ENCODE measurements around the gene NUDT19. TPM values are rescaled to one million over a fixed set of nuclear protein-coding genes. Genes with fewer than 3 reads are reported as not detected.

NUDT19 gene
- total and polyA plus RNA-seq, 10 of the 15 experiments (the other 5 are each of a cell fraction or from before 2014, with no cell fraction given), result 8.5 to 31.0 (median 17.0) TPM

DNA sequence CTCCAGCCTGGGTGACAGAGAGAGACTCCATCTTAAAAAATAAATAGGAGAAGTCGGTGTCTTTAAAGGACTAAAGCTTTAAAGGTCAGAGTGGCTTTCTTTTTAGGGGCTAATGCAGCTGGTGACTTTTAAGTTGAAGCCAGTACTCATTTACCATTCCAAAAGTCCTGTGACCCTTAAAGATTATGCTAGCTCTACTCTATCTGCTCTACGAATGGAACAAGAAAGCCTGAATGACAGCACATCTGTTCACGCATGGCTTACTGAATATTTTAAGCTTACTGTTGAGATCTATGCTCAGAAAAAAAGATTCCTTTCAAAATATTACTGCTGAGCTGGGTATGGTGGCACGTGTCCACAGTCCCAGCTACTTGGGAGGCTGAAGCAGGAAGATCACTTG lies 44.3 kb downstream of the NUDT19 start:
- ChIA-PET POLR2A (no interaction called here), SMC1A (ENCODE audit: uncharacterized antibody, unreplicated experiment) (interaction anchor here (1.1 kb wide), 1 partner anchor 51 kb away, joined by 3 read pairs; no protein-coding TSS in a partner anchor), CTCF (no interaction called here), RAD21 (ENCODE audit: unreplicated experiment) (interaction anchor here (0.8 kb wide), 1 partner anchor 11 kb away, joined by 3 read pairs; no protein-coding TSS in a partner anchor)
- Histone ChIP-seq H4K20me1 (ENCODE audit: control insufficient read depth, insufficient read depth) (no peaks in the 10 kb centered on the region), H3K9ac (ENCODE audit: control insufficient read depth, insufficient read depth, low read length) (no peak overlapping the region), H3K9me3 (replicated peaks; ENCODE audit: control insufficient read depth, insufficient read depth, low read length) (no peaks in the 10 kb centered on the region; the same call in 2 of the 3 replicates), H3K79me2 (ENCODE audit: control insufficient read depth, insufficient read depth, low read length) (no peaks in the 10 kb centered on the region), H3K27ac (ENCODE audit: control insufficient read depth, insufficient read depth) (no peak overlapping the region), H3K27me3 (replicated peaks in 1 of 2; ENCODE audit: control insufficient read depth in 2 of 2, insufficient read depth in 2 of 2, low read length in 1 of 2) (no peaks in the 10 kb centered on the region), H3K4me1 (ENCODE audit: control insufficient read depth, insufficient read depth, low read length) (no peaks in the 10 kb centered on the region), H3K4me2 (ENCODE audit: control insufficient read depth, insufficient read depth) (no peak overlapping the region), H2AFZ (ENCODE audit: control insufficient read depth, low read depth, low read length) (no peak overlapping the region), H3K4me3 (no peak overlapping the region), H3K36me3 (ENCODE audit: control insufficient read depth in 2 of 2, insufficient read depth in 2 of 2, low read length in 1 of 2) (no peaks in the 10 kb centered on the region)
- DNase-seq (ENCODE audit: low read depth, low spot score), result no peak
- in situ Hi-C loops (cut with MboI), result no loop called here
- WGBS (ENCODE audit: insufficient coverage, insufficient replicate concordance, low lambda C conversion rate, missing lambda C conversion rate), result 52% methylated on average over 4 of the region's 4 CpGs
- no TSS peak for BruUV-seq (replicated peaks)
- intact Hi-C loops (cut with micrococcal nuclease; ENCODE audit: unreplicated experiment), result no loop called here
- FAIRE-seq, result no peak
- no peak for TF ChIP-seq CEBPB (IDR thresholded peaks at IDR 0.05; ENCODE audit: borderline replicate concordance in 1 of 2, low read depth in 2 of 2, low read length in 2 of 2)
- no peak for TF ChIP-seq IKZF1 (conservative IDR thresholded peaks at IDR 0.05)
- ATAC-seq, result no peak

DNA sequence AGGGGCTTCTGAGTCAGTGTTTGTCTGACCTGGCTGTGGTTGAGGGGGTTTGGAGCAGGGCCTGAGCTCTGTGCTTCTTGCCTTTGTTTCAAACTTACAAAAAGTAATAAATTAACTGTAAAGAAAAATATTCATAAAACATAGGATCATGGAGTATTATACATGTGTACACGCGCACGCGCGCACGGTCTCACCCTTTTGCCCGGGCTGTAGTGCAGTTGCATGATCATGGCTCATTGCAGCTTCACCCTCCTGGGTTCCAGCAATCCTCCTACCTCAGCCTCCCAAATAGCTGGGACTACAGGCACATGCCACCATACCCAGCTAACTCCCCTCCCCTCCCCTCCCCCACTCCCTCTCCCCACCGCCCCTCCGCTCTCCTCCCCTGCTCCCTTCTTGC lies 51.4 kb downstream of the NUDT19 start:
- TF ChIP-seq IRF4 (IDR thresholded peaks at IDR 0.05; ENCODE audit: low read depth, low read length), result no peak
- TF ChIP-seq, protein P1, sequence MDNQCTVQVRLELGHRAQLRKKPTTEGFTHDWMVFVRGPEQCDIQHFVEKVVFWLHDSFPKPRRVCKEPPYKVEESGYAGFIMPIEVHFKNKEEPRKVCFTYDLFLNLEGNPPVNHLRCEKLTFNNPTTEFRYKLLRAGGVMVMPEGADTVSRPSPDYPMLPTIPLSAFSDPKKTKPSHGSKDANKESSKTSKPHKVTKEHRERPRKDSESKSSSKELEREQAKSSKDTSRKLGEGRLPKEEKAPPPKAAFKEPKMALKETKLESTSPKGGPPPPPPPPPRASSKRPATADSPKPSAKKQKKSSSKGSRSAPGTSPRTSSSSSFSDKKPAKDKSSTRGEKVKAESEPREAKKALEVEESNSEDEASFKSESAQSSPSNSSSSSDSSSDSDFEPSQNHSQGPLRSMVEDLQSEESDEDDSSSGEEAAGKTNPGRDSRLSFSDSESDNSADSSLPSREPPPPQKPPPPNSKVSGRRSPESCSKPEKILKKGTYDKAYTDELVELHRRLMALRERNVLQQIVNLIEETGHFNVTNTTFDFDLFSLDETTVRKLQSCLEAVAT (IDR thresholded peaks at IDR 0.05), result no peak
- no peak for TF ChIP-seq POU2F2 (IDR thresholded peaks at IDR 0.05; ENCODE audit: borderline replicate concordance, low read depth, low read length)
- TF ChIP-seq POLR2A (IDR thresholded peaks at IDR 0.05; ENCODE audit: low read depth, low read length), result no peak
- TF ChIP-seq, protein P2, sequence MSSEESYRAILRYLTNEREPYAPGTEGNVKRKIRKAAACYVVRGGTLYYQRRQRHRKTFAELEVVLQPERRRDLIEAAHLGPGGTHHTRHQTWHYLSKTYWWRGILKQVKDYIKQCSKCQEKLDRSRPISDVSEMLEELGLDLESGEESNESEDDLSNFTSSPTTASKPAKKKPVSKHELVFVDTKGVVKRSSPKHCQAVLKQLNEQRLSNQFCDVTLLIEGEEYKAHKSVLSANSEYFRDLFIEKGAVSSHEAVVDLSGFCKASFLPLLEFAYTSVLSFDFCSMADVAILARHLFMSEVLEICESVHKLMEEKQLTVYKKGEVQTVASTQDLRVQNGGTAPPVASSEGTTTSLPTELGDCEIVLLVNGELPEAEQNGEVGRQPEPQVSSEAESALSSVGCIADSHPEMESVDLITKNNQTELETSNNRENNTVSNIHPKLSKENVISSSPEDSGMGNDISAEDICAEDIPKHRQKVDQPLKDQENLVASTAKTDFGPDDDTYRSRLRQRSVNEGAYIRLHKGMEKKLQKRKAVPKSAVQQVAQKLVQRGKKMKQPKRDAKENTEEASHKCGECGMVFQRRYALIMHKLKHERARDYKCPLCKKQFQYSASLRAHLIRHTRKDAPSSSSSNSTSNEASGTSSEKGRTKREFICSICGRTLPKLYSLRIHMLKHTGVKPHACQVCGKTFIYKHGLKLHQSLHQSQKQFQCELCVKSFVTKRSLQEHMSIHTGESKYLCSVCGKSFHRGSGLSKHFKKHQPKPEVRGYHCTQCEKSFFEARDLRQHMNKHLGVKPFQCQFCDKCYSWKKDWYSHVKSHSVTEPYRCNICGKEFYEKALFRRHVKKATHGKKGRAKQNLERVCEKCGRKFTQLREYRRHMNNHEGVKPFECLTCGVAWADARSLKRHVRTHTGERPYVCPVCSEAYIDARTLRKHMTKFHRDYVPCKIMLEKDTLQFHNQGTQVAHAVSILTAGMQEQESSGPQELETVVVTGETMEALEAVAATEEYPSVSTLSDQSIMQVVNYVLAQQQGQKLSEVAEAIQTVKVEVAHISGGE (CRISPR knock-in tag; IDR thresholded peaks at IDR 0.05), result no peak
- TF ChIP-seq CHD4 (IDR thresholded peaks at IDR 0.05), result no peak
- TF ChIP-seq JUNB (IDR thresholded peaks at IDR 0.05), result no peak
- no peak for TF ChIP-seq EZH2 (IDR thresholded peaks at IDR 0.05; ENCODE audit: borderline replicate concordance, control insufficient read depth, low read depth, low read length)
- ChIA-PET SMC1A (ENCODE audit: uncharacterized antibody, unreplicated experiment) (interaction anchor here (0.8 to 1.2 kb wide), 2 partner anchors 21 to 37 kb away, joined by 3 to 4 read pairs; no protein-coding TSS in a partner anchor), POLR2A (no interaction called here), RAD21 (ENCODE audit: unreplicated experiment) (no interaction called here), CTCF (no interaction called here)
- 97% methylated on average over 7 of the region's 9 CpGs for WGBS (ENCODE audit: insufficient coverage, insufficient replicate concordance, low lambda C conversion rate, missing lambda C conversion rate)
- DNase-seq (ENCODE audit: low read depth, low spot score) (no peak), ATAC-seq (no peak), FAIRE-seq (no peak)
- Histone ChIP-seq H3K27ac (ENCODE audit: control insufficient read depth, insufficient read depth) (no peak overlapping the region), H3K27me3 (replicated peaks in 1 of 2; ENCODE audit: control insufficient read depth in 2 of 2, insufficient read depth in 2 of 2, low read length in 1 of 2) (no peaks in the 10 kb centered on the region), H2AFZ (ENCODE audit: control insufficient read depth, low read depth, low read length) (no peak overlapping the region), H3K9ac (ENCODE audit: control insufficient read depth, insufficient read depth, low read length) (no peak overlapping the region), H3K4me1 (ENCODE audit: control insufficient read depth, insufficient read depth, low read length) (peaks cover 6% of the 10 kb centered on the region), H3K79me2 (ENCODE audit: control insufficient read depth, insufficient read depth, low read length) (no peaks in the 10 kb centered on the region), H3K9me3 (replicated peaks; ENCODE audit: control insufficient read depth, insufficient read depth, low read length) (no peaks in the 10 kb centered on the region; the same call in 2 of the 3 replicates), H4K20me1 (ENCODE audit: control insufficient read depth, insufficient read depth) (no peaks in the 10 kb centered on the region), H3K4me3 (no peak overlapping the region), H3K36me3 (ENCODE audit: control insufficient read depth in 2 of 2, insufficient read depth in 2 of 2, low read length in 1 of 2) (no peaks in the 10 kb centered on the region), H3K4me2 (ENCODE audit: control insufficient read depth, insufficient read depth) (no peak overlapping the region)
- intact Hi-C loops (cut with micrococcal nuclease; ENCODE audit: unreplicated experiment) (no loop called here), in situ Hi-C loops (cut with MboI) (no loop called here)
- BruUV-seq (replicated peaks), result no TSS peak
